Astrocyte of the spinal cord (primary cell): ENCODE results near the gene RAB11FIP4.

ENCODE experiments used
- DNase-seq: peaks from one replicate; pipeline ENCODE4 v3.0.0; 2011; ENCODE audit warnings: low read depth, low spot score
- H3K4me3 ChIP-seq: 2 replicates; pipeline ENCODE4 v1.5.1; 2011; ENCODE audit warnings: low read depth, mild to moderate bottlenecking, low read length, moderate library complexity
- CTCF ChIP-seq: IDR thresholded peaks from 2 replicates; pipeline ENCODE4 v1.5.1; 2012; ENCODE audit warnings: low read depth, mild to moderate bottlenecking, low read length, inconsistent platforms
- in situ Hi-C: cut with HindIII; loops from 2 replicates; pipeline ENCODE4 v1.10.0; 2017; ENCODE audit warnings: low sequenced_read_pairs

Gene RAB11FIP4

GRCh38 chr17:31408586-31408985, 17.1 kb downstream of the RAB11FIP4 start:
- DNase-seq = no peak
- in situ Hi-C loops = no loop called here
- TF ChIP-seq CTCF = no peak
- no peak overlapping the region for H3K4me3 ChIP-seq

- in situ Hi-C loops = no loop called here
- TF ChIP-seq CTCF = no peak
- no peak for DNase-seq
- no peak overlapping the region for H3K4me3 ChIP-seq
Observed at GRCh38 chr17:31411707-31412285, 20.3 kb downstream of the RAB11FIP4 start.

- DNase-seq = no peak
- no peak overlapping the region for H3K4me3 ChIP-seq
- in situ Hi-C loops = no loop called here
- TF ChIP-seq CTCF = no peak
Observed at GRCh38 chr17:31412511-31412910, 21.0 kb downstream of the RAB11FIP4 start.

GRCh38 chr17:31413081-31413799, 21.8 kb downstream of the RAB11FIP4 start:
- in situ Hi-C loops = no loop called here
- H3K4me3 ChIP-seq = no peak overlapping the region
- TF ChIP-seq CTCF = no peak
- DNase-seq = no peak

GRCh38 chr17:31413874-31414549, 22.5 kb downstream of the RAB11FIP4 start:
- in situ Hi-C loops = no loop called here
- TF ChIP-seq CTCF = no peak
- H3K4me3 ChIP-seq = no peak overlapping the region
- no peak for DNase-seq

GRCh38 chr17:31414550-31414918, 23.1 kb downstream of the RAB11FIP4 start:
- DNase-seq = no peak
- in situ Hi-C loops = no loop called here
- TF ChIP-seq CTCF = no peak
- H3K4me3 ChIP-seq = no peak overlapping the region
